HepG2 (cell line): ENCODE results near the gene FASTKD1. TPM values are rescaled to one million over a fixed set of nuclear protein-coding genes. Genes with fewer than 3 reads are reported as not detected.

Experiments used
- ATAC-seq: fragments of 200-7000 bp; cut with Tn5 transposase; 3 replicates; pipeline ENCODE4 v1.9.1; 2020; ENCODE audit warnings: mild to moderate bottlenecking, moderate library complexity
- BruUV-seq: library from RNA; stranded (reverse); fragments of 400-500 nt; replicated peaks from 2 replicates; lab custom pipeline; 2021; lab: Mats Ljungman, UMichigan
- CTCF ChIA-PET: fragments of 300-600 bp; formaldehyde crosslinking; extraction: SDS; loops from one replicate; lab custom pipeline; 2021; ENCODE audit warnings: low total read pairs, inconsistent platforms, low intra/inter-chr PET ratio; lab: Yijun Ruan, JAX
- POLR2A ChIA-PET: fragments of 350-600 bp; sonication (Branson Sonifier 250); formaldehyde crosslinking; loops from one replicate; lab custom pipeline; 2020; ENCODE audit warnings: antibody characterized with exemption, inconsistent platforms; lab: Yijun Ruan, JAX
- DNase-seq: peaks from one replicate; pipeline ENCODE4 v3.0.0-alpha.2; 2015; ENCODE audit warnings: low spot score
- FAIRE-seq: peaks from 3 replicates; lab custom pipeline; 2011; peaks lifted over from hg19 to GRCh38; lab: Jason Lieb, UNC
- H2AFZ ChIP-seq: one replicate; pipeline ENCODE4 v1.6.1; 2011; ENCODE audit warnings: low read length, inconsistent platforms
- H3K27ac ChIP-seq: fragments of 300-600 bp; 3 replicates; pipeline ENCODE4 v1.8.0; 2011; ENCODE audit warnings: mixed run types, mild to moderate bottlenecking, mixed read lengths, low read length, inconsistent platforms; ENCODE audit not compliant: insufficient read depth; ENCODE audit errors: extremely low read length
- H3K27me3 ChIP-seq, 2 experiments: fragments of 200-600 bp in 1 of 2; 2 replicates in 1 of 2; 3 replicates in 1 of 2; pipeline versions ENCODE4 v1.6.0 to v1.8.0; 2011; ENCODE audit warnings: low read length in 2 of 2, mild to moderate bottlenecking in 2 of 2, moderate library complexity in 2 of 2, inconsistent platforms in 1 of 2; ENCODE audit not compliant: insufficient read depth in 2 of 2, control insufficient read depth in 1 of 2
- H3K36me3 ChIP-seq, 2 experiments: fragments of 200-600 bp in 1 of 2; replicated peaks in 1 of 2; 2 replicates in 1 of 2; 3 replicates in 1 of 2; pipeline versions ENCODE4 v1.5.1 to v1.8.0; 2011; ENCODE audit warnings: low read length in 2 of 2, inconsistent platforms in 1 of 2; ENCODE audit not compliant: insufficient read depth in 2 of 2, control insufficient read depth in 1 of 2
- H3K4me1 ChIP-seq: 2 replicates; pipeline ENCODE4 v1.5.1; 2012; ENCODE audit warnings: low read length, inconsistent platforms; ENCODE audit not compliant: insufficient read depth
- H3K4me2 ChIP-seq: 2 replicates; pipeline ENCODE4 v1.6.0; 2011; ENCODE audit warnings: low read depth, low read length, inconsistent platforms
- H3K4me3 ChIP-seq, 3 experiments: fragments of 200-600 bp in 1 of 3; sonication (generic), shearing (Covaris generic) in 1 of 3; replicated peaks in 1 of 3; 2 replicates each; pipeline ENCODE4 v1.5.1; 2011 to 2016; ENCODE audit warnings: low read length in 3 of 3, inconsistent platforms in 2 of 3, low read depth in 2 of 3, mild to moderate bottlenecking in 2 of 3, control low read depth in 1 of 3, mixed read lengths in 1 of 3; ENCODE audit not compliant: insufficient read depth in 1 of 3
- H3K79me2 ChIP-seq: one replicate; pipeline ENCODE4 v1.6.1; 2011; ENCODE audit warnings: low read length, inconsistent platforms; ENCODE audit not compliant: insufficient read depth
- H3K9ac ChIP-seq: 2 replicates; pipeline ENCODE4 v1.6.0; 2011; ENCODE audit warnings: mild to moderate bottlenecking, low read depth, low read length, inconsistent platforms; ENCODE audit not compliant: insufficient read depth
- H3K9me3 ChIP-seq: 2 replicates; pipeline ENCODE4 v1.5.1; 2012; ENCODE audit warnings: mild to moderate bottlenecking, low read length
- H4K20me1 ChIP-seq: 2 replicates; pipeline ENCODE4 v1.6.0; 2011; ENCODE audit warnings: inconsistent platforms, mild to moderate bottlenecking, low read length, moderate library complexity; ENCODE audit not compliant: insufficient read depth
- ARID5B ChIP-seq: IDR thresholded peaks from 2 replicates; pipeline ENCODE4 v1.4.0; 2020; ENCODE audit warnings: mild to moderate bottlenecking, missing genetic modification reagents
- ATF1 ChIP-seq: IDR thresholded peaks from 2 replicates; pipeline ENCODE4 v1.6.1; 2016; ENCODE audit warnings: mild to moderate bottlenecking, control low read depth
- ATF3 ChIP-seq: sonication (generic); formaldehyde crosslinking; IDR thresholded peaks from 2 replicates; pipeline ENCODE4 v1.4.0; 2020; ENCODE audit warnings: missing genetic modification reagents
- DRAP1 ChIP-seq: IDR thresholded peaks from 2 replicates; pipeline ENCODE4 v1.6.1; 2016; ENCODE audit warnings: missing genetic modification reagents, missing compliant biosample characterization
- GATA4 ChIP-seq: sonication (generic); IDR thresholded peaks from 2 replicates; pipeline ENCODE4 v1.6.1; 2016; ENCODE audit warnings: antibody characterized with exemption, low read depth, borderline replicate concordance
- HBP1 ChIP-seq: IDR thresholded peaks from 2 replicates; pipeline ENCODE4 v1.6.1; 2016; ENCODE audit warnings: low read depth, control low read depth
- HOMEZ ChIP-seq: IDR thresholded peaks from 2 replicates; pipeline ENCODE4 v1.6.1; 2016; ENCODE audit warnings: low read depth
- KDM6A ChIP-seq: IDR thresholded peaks from 2 replicates; pipeline ENCODE4 v1.6.1; 2016; ENCODE audit warnings: low read depth
- MAZ ChIP-seq, 2 experiments: sonication (generic) in 1 of 2; formaldehyde crosslinking in 1 of 2; IDR thresholded peaks; 2 replicates each; pipeline versions ENCODE4 v1.5.0 to v1.6.1; 2012 to 2020; ENCODE audit warnings: low read depth in 2 of 2, mild to moderate bottlenecking in 2 of 2, borderline replicate concordance in 1 of 2, improper control_type of control experiment in 1 of 2, low read length in 1 of 2, missing genetic modification reagents in 1 of 2, moderate library complexity in 1 of 2
- PPARG ChIP-seq: conservative IDR thresholded peaks from 2 replicates; pipeline ENCODE4 v1.6.1; 2016; ENCODE audit warnings: missing biosample characterization, missing genetic modification reagents
- RXRB ChIP-seq: IDR thresholded peaks from 2 replicates; pipeline ENCODE4 v1.6.1; 2016; ENCODE audit warnings: borderline replicate concordance, missing genetic modification reagents, missing compliant biosample characterization
- SALL2 ChIP-seq: sonication (generic); formaldehyde crosslinking; IDR thresholded peaks from 2 replicates; pipeline ENCODE4 v1.8.1; 2023; ENCODE audit warnings: mild to moderate bottlenecking, missing genetic modification reagents, inconsistent platforms
- U2AF2 ChIP-seq: fragments of 200-400 bp; formaldehyde crosslinking; IDR thresholded peaks from 2 replicates; pipeline ENCODE4 v1.6.1; 2017; ENCODE audit warnings: low read depth, mild to moderate bottlenecking, low read length
- ZNF180 ChIP-seq: sonication (generic); formaldehyde crosslinking; IDR thresholded peaks from 2 replicates; pipeline ENCODE4 v1.4.0; 2020; ENCODE audit warnings: low read depth, missing genetic modification reagents, borderline replicate concordance
- ZNF225 ChIP-seq: sonication (generic); formaldehyde crosslinking; IDR thresholded peaks from 2 replicates; pipeline ENCODE4 v1.4.0; 2020; ENCODE audit warnings: mild to moderate bottlenecking, missing genetic modification reagents
- ZNF264 ChIP-seq: sonication (generic); formaldehyde crosslinking; IDR thresholded peaks from 2 replicates; pipeline ENCODE4 v1.4.0; 2020; ENCODE audit warnings: missing genetic modification reagents
- ZNF296 ChIP-seq: sonication (generic); formaldehyde crosslinking; conservative IDR thresholded peaks from 2 replicates; pipeline ENCODE4 v1.5.0; 2020; ENCODE audit warnings: mild to moderate bottlenecking, missing genetic modification reagents
- ZNF451 ChIP-seq: sonication (generic); formaldehyde crosslinking; IDR thresholded peaks from 2 replicates; pipeline ENCODE4 v1.5.0; 2020; ENCODE audit warnings: mild to moderate bottlenecking, missing genetic modification reagents
- WGBS: methylation state at CpG from one replicate; pipeline ENCODE4 v1.1.6; 2017; ENCODE audit warnings: low lambda C conversion rate; 5-methylcytosine and 5-hydroxymethylcytosine counted together
- in situ Hi-C: cut with HindIII; loops from 2 replicates; pipeline ENCODE4 v1.10.0; 2017; ENCODE audit warnings: low pct_unique_long_range_greater_than_20kb; ENCODE audit not compliant: extremely low pct_ligation_motif_present
- intact Hi-C: fragments of 100-400 bp; cut with micrococcal nuclease; formaldehyde crosslinking; loops from one replicate; pipeline ENCODE4 v1.10.0; 2022; ENCODE audit not compliant: unreplicated experiment
- polyA plus RNA-seq, 8 experiments: library from polyadenylated mRNA; depleted of rRNA in 3 of 8; stranded (reverse) in 7 of 8; unstranded in 1 of 8; fragments of >200 nt; fragmentation: Illumina TruSeq in 4 of 8; extraction: Trizol in 4 of 8; gene quantifications; 2 replicates each; pipeline versions ENCODE4 v1.2.1 to v1.2.3, GENCODE V29; 2011 to 2016; ENCODE audit warnings: low read depth in 4 of 8, missing spikeins in 1 of 8, mixed read lengths in 1 of 8; ENCODE audit not compliant: insufficient read depth in 1 of 8
- total RNA-seq, 5 experiments: library from RNA; depleted of rRNA; stranded (reverse); fragments of >200 nt; fragmentation: Illumina TruSeq; extraction: Trizol; gene quantifications; 2 replicates each; pipeline ENCODE4 v1.2.3, GENCODE V29; 2016; ENCODE audit warnings: low read depth in 1 of 5

Gene FASTKD1
- total and polyA plus RNA-seq, 2 of the 13 experiments (the other 11 are each of a cell fraction or from before 2014, with no cell fraction given): 35.0 to 38.0 TPM

GRCh38 chr2:169523681-169524080 is 50.0 kb downstream of the FASTKD1 start:
- ATAC-seq: peak; percentile 31; the same call in 2 of the 3 replicates
- no peak for TF ChIP-seq MAZ (IDR thresholded peaks at IDR 0.05; ENCODE audit: borderline replicate concordance, low read depth, low read length)
- TF ChIP-seq MAZ (CRISPR knock-in tag; IDR thresholded peaks at IDR 0.05; ENCODE audit: low read depth): no peak
- no peak for TF ChIP-seq ZNF451 (CRISPR knock-in tag)
- no peak for TF ChIP-seq ZNF296 (CRISPR knock-in tag)
- TF ChIP-seq U2AF2: no peak
- TF ChIP-seq ARID5B: 0 out of 2 replicates have a peak, but pooled peaks have one; percentile 18
- TF ChIP-seq KDM6A (CRISPR knock-in tag): no peak
- no peak for TF ChIP-seq DRAP1 (CRISPR knock-in tag)
- peak; percentile 83 for TF ChIP-seq RXRB (CRISPR knock-in tag)
- peak; percentile 35; the same call in 1 of the 2 replicates for TF ChIP-seq HOMEZ
- TF ChIP-seq SALL2: no peak
- TF ChIP-seq HBP1: no peak
- TF ChIP-seq ATF1 (CRISPR knock-in tag): no peak
- no peak for TF ChIP-seq ZNF264
- no peak for TF ChIP-seq ATF3 (CRISPR knock-in tag)
- TF ChIP-seq PPARG (CRISPR knock-in tag): peak; percentile 90
- no peak for TF ChIP-seq ZNF180 (CRISPR knock-in tag)
- no peak for TF ChIP-seq ZNF225
- no peak for TF ChIP-seq GATA4

More at GRCh38 chr2:169523681-169524080, 50.0 kb downstream of the FASTKD1 start:
- Histone ChIP-seq H3K4me3 (no peak overlapping the region), H3K4me2 (peak overlapping the region; percentile 21), H3K27me3 (no peaks in the 10 kb centered on the region), H3K27ac (no peak overlapping the region), H3K4me1 (peaks cover 19% of the 10 kb centered on the region), H2AFZ (no peak overlapping the region), H4K20me1 (no peaks in the 10 kb centered on the region), H3K79me2 (no peaks in the 10 kb centered on the region), H3K9ac (no peak overlapping the region), H3K9me3 (no peaks in the 10 kb centered on the region), H3K36me3 (no peaks in the 10 kb centered on the region)
- DNase-seq: peak; percentile 23
- ChIA-PET POLR2A (no interaction called here), CTCF (no interaction called here)
- WGBS: 18% methylated on average over 5 of the region's 5 CpGs
- in situ Hi-C loops (loop anchor here (10.0 kb wide), 1 partner anchor 151 kb away; no protein-coding TSS in a partner anchor), intact Hi-C loops (loop anchor here (5.0 kb wide), 1 partner anchor 46 kb away; the partner anchor contains the start of gene BBS5)
- BruUV-seq: no TSS peak
- no peak for FAIRE-seq
